MG63 (cell line): ENCODE results near the gene AMFR. TPM values are rescaled to one million over a fixed set of nuclear protein-coding genes. Genes with fewer than 3 reads are reported as not detected.

Experiments used
- DNase-seq: peaks from one replicate; pipeline ENCODE4 v3.0.0-alpha.2; 2020
- H3K27me3 ChIP-seq: fragments of 250-450 bp; sonication (Bioruptor Pico); 2 replicates; pipeline ENCODE4 v1.5.1; 2020; ENCODE audit warnings: mild to moderate bottlenecking, moderate library complexity
- H3K36me3 ChIP-seq: fragments of 250-450 bp; sonication (Bioruptor Pico); 2 replicates; pipeline ENCODE4 v1.5.1; 2020; ENCODE audit warnings: mild to moderate bottlenecking, moderate library complexity
- H3K4me3 ChIP-seq: fragments of 250-450 bp; sonication (Bioruptor Pico); 2 replicates; pipeline ENCODE4 v1.5.1; 2020; ENCODE audit warnings: mild to moderate bottlenecking, moderate library complexity
- H3K9me3 ChIP-seq: fragments of 250-450 bp; sonication (Bioruptor Pico); 2 replicates; pipeline ENCODE4 v1.5.1; 2020; ENCODE audit warnings: mild to moderate bottlenecking, moderate library complexity
- total RNA-seq: library from RNA; depleted of rRNA; stranded (reverse); fragments of >200 nt; shearing (Covaris generic); gene quantifications from 2 replicates; pipeline ENCODE4 v1.2.3, GENCODE V29; 2014; ENCODE audit warnings: low replicate concordance

Gene AMFR
- total RNA-seq, 1 experiment from 2014 or later: 395 TPM

GRCh38 chr16:56336071-56336688, 89.2 kb downstream of the AMFR start:
- Histone ChIP-seq H3K4me3 (no peak overlapping the region), H3K27me3 (no peaks in the 10 kb centered on the region), H3K36me3 (no peaks in the 10 kb centered on the region), H3K9me3 (no peaks in the 10 kb centered on the region)
- DNase-seq: no peak

GRCh38 chr16:56334761-56335160, 90.6 kb downstream of the AMFR start:
- Histone ChIP-seq H3K27me3 (no peaks in the 10 kb centered on the region), H3K36me3 (no peaks in the 10 kb centered on the region), H3K4me3 (no peak overlapping the region), H3K9me3 (no peaks in the 10 kb centered on the region)
- no peak for DNase-seq

GRCh38 chr16:56332464-56333079, 92.8 kb downstream of the AMFR start:
- Histone ChIP-seq H3K36me3 (no peaks in the 10 kb centered on the region), H3K27me3 (no peaks in the 10 kb centered on the region)
- DNase-seq: peak; percentile 97

GRCh38 chr16:56331915-56332314, 93.4 kb downstream of the AMFR start:
- no peak for DNase-seq
- Histone ChIP-seq H3K36me3 (no peaks in the 10 kb centered on the region), H3K4me3 (no peak overlapping the region), H3K27me3 (no peaks in the 10 kb centered on the region), H3K9me3 (no peaks in the 10 kb centered on the region)

More at GRCh38 chr16:56332464-56333079, 92.8 kb downstream of the AMFR start:
- Histone ChIP-seq H3K9me3 (no peaks in the 10 kb centered on the region), H3K4me3 (no peak overlapping the region)

- Histone ChIP-seq H3K27me3 (no peaks in the 10 kb centered on the region), H3K36me3 (no peaks in the 10 kb centered on the region), H3K4me3 (no peak overlapping the region), H3K9me3 (no peaks in the 10 kb centered on the region)
- no peak for DNase-seq
Observed at GRCh38 chr16:56331399-56331798, 93.9 kb downstream of the AMFR start.

- Histone ChIP-seq H3K9me3 (no peaks in the 10 kb centered on the region), H3K36me3 (no peaks in the 10 kb centered on the region), H3K4me3 (no peak overlapping the region), H3K27me3 (no peaks in the 10 kb centered on the region)
- DNase-seq: no peak
Observed at GRCh38 chr16:56330476-56330875, 94.9 kb downstream of the AMFR start.

- Histone ChIP-seq H3K27me3 (no peaks in the 10 kb centered on the region), H3K36me3 (no peaks in the 10 kb centered on the region), H3K4me3 (no peak overlapping the region), H3K9me3 (no peaks in the 10 kb centered on the region)
- DNase-seq: no peak
Observed at GRCh38 chr16:56329887-56330286, 95.5 kb downstream of the AMFR start.

- H3K4me3 ChIP-seq: no peak overlapping the region
Observed at GRCh38 chr16:56328276-56329022, 96.9 kb downstream of the AMFR start.

GRCh38 chr16:56327929-56328258, 97.5 kb downstream of the AMFR start:
- no peak for DNase-seq
- Histone ChIP-seq H3K4me3 (no peak overlapping the region), H3K9me3 (no peaks in the 10 kb centered on the region), H3K27me3 (no peaks in the 10 kb centered on the region), H3K36me3 (no peaks in the 10 kb centered on the region)

More at GRCh38 chr16:56328276-56329022, 96.9 kb downstream of the AMFR start:
- Histone ChIP-seq H3K9me3 (no peaks in the 10 kb centered on the region), H3K36me3 (no peaks in the 10 kb centered on the region), H3K27me3 (no peaks in the 10 kb centered on the region)
- DNase-seq: no peak

- no peaks in the 10 kb centered on the region for H3K27me3 ChIP-seq
- no peaks in the 10 kb centered on the region for H3K9me3 ChIP-seq
- no peak overlapping the region for H3K4me3 ChIP-seq
- no peak for DNase-seq
- H3K36me3 ChIP-seq: no peaks in the 10 kb centered on the region
Observed at GRCh38 chr16:56327071-56327928, 98.0 kb downstream of the AMFR start.

- Histone ChIP-seq H3K4me3 (no peak overlapping the region), H3K27me3 (no peaks in the 10 kb centered on the region), H3K36me3 (no peaks in the 10 kb centered on the region), H3K9me3 (no peaks in the 10 kb centered on the region)
- no peak for DNase-seq
Observed at GRCh38 chr16:56325956-56326355, 99.4 kb downstream of the AMFR start.

GRCh38 chr16:56324406-56324805, 100.9 kb downstream of the AMFR start:
- Histone ChIP-seq H3K9me3 (no peaks in the 10 kb centered on the region), H3K4me3 (no peak overlapping the region), H3K27me3 (no peaks in the 10 kb centered on the region), H3K36me3 (no peaks in the 10 kb centered on the region)
- no peak for DNase-seq

- Histone ChIP-seq H3K36me3 (no peaks in the 10 kb centered on the region), H3K27me3 (no peaks in the 10 kb centered on the region), H3K9me3 (no peaks in the 10 kb centered on the region), H3K4me3 (no peak overlapping the region)
- no peak for DNase-seq
Observed at GRCh38 chr16:56321571-56321970, 103.8 kb downstream of the AMFR start.

- no peaks in the 10 kb centered on the region for H3K9me3 ChIP-seq
- no peaks in the 10 kb centered on the region for H3K27me3 ChIP-seq
- H3K36me3 ChIP-seq: no peaks in the 10 kb centered on the region
- no peak overlapping the region for H3K4me3 ChIP-seq
- DNase-seq: no peak
Observed at GRCh38 chr16:56320811-56321558, 104.4 kb downstream of the AMFR start.

GRCh38 chr16:56320056-56320455, 105.3 kb downstream of the AMFR start:
- no peak overlapping the region for H3K4me3 ChIP-seq
- H3K9me3 ChIP-seq: no peaks in the 10 kb centered on the region
- no peaks in the 10 kb centered on the region for H3K27me3 ChIP-seq
- no peak for DNase-seq
- no peaks in the 10 kb centered on the region for H3K36me3 ChIP-seq

- no peak overlapping the region for H3K4me3 ChIP-seq
Observed at GRCh38 chr16:56319376-56319775, 106.0 kb downstream of the AMFR start.

More at GRCh38 chr16:56319376-56319775, 106.0 kb downstream of the AMFR start:
- Histone ChIP-seq H3K36me3 (no peaks in the 10 kb centered on the region), H3K9me3 (no peaks in the 10 kb centered on the region), H3K27me3 (no peaks in the 10 kb centered on the region)
- no peak for DNase-seq
